IPS-18c (cell line): ENCODE measurements around the gene CXCR6.

Experiments used
- H3K4me3 ChIP-seq: 2 replicates; pipeline ENCODE4 v1.7.0; 2013; ENCODE audit warnings: low read depth, mild to moderate bottlenecking, low read length, moderate library complexity; ENCODE audit not compliant: insufficient read depth
- H3K9me3 ChIP-seq: one replicate; pipeline ENCODE4 v1.6.1; 2013; ENCODE audit warnings: mild to moderate bottlenecking, low read length, moderate library complexity; ENCODE audit not compliant: control insufficient read depth, insufficient read depth

Gene CXCR6

GRCh38 chr3:45940004-45940780, 3.1 kb upstream of the CXCR6 start:
- Histone ChIP-seq H3K4me3 (no peak overlapping the region), H3K9me3 (no peaks in the 10 kb centered on the region)

GRCh38 chr3:45940781-45941365, 2.4 kb upstream of the CXCR6 start:
- H3K4me3 ChIP-seq = no peak overlapping the region
- H3K9me3 ChIP-seq = no peaks in the 10 kb centered on the region

GRCh38 chr3:45942051-45942825, 1.0 kb upstream of the CXCR6 start:
- Histone ChIP-seq H3K9me3 (no peaks in the 10 kb centered on the region), H3K4me3 (no peak overlapping the region)

- H3K9me3 ChIP-seq = no peaks in the 10 kb centered on the region
- no peak overlapping the region for H3K4me3 ChIP-seq
Measured at GRCh38 chr3:45944830-45945620, 1.8 kb downstream of the CXCR6 start.

GRCh38 chr3:45946307-45946706, 3.0 kb downstream of the CXCR6 start:
- no peak overlapping the region for H3K4me3 ChIP-seq
- H3K9me3 ChIP-seq = no peaks in the 10 kb centered on the region

GRCh38 chr3:45946875-45947274, 3.6 kb downstream of the CXCR6 start:
- Histone ChIP-seq H3K4me3 (no peak overlapping the region), H3K9me3 (no peaks in the 10 kb centered on the region)

- Histone ChIP-seq H3K4me3 (no peak overlapping the region), H3K9me3 (no peaks in the 10 kb centered on the region)
Measured at GRCh38 chr3:45947361-45947760, 4.1 kb downstream of the CXCR6 start.

- H3K4me3 ChIP-seq = no peak overlapping the region
- H3K9me3 ChIP-seq = no peaks in the 10 kb centered on the region
Measured at GRCh38 chr3:45948311-45948781, 5.1 kb downstream of the CXCR6 start.

GRCh38 chr3:45948881-45949280, 5.6 kb downstream of the CXCR6 start:
- Histone ChIP-seq H3K9me3 (no peaks in the 10 kb centered on the region), H3K4me3 (no peak overlapping the region)

- H3K4me3 ChIP-seq = no peak overlapping the region
- H3K9me3 ChIP-seq = no peaks in the 10 kb centered on the region
Measured at GRCh38 chr3:45949432-45949831, 6.2 kb downstream of the CXCR6 start.

GRCh38 chr3:45950131-45950530, 6.9 kb downstream of the CXCR6 start:
- Histone ChIP-seq H3K4me3 (no peak overlapping the region), H3K9me3 (no peaks in the 10 kb centered on the region)

- no peaks in the 10 kb centered on the region for H3K9me3 ChIP-seq
- no peak overlapping the region for H3K4me3 ChIP-seq
Measured at GRCh38 chr3:45950686-45951600, 7.7 kb downstream of the CXCR6 start.

- no peaks in the 10 kb centered on the region for H3K9me3 ChIP-seq
- no peak overlapping the region for H3K4me3 ChIP-seq
Measured at GRCh38 chr3:45951946-45952345, 8.7 kb downstream of the CXCR6 start.

GRCh38 chr3:45952456-45952855, 9.2 kb downstream of the CXCR6 start:
- no peak overlapping the region for H3K4me3 ChIP-seq
- H3K9me3 ChIP-seq = no peaks in the 10 kb centered on the region

GRCh38 chr3:45953536-45953935, 10.3 kb downstream of the CXCR6 start:
- Histone ChIP-seq H3K9me3 (no peaks in the 10 kb centered on the region), H3K4me3 (no peak overlapping the region)

- Histone ChIP-seq H3K9me3 (no peaks in the 10 kb centered on the region), H3K4me3 (no peak overlapping the region)
Measured at GRCh38 chr3:45954306-45954705, 11.0 kb downstream of the CXCR6 start.
